ENCODE results near the gene RTN4IP1.

The RTN4IP1 gene

GRCh38 chr6:106546691-106547414 lies 82.4 kb downstream of the RTN4IP1 start:
- DNase-seq (ENCODE audit: low read depth in 2 of 2): no peak

GRCh38 chr6:106546261-106546690 lies 83.0 kb downstream of the RTN4IP1 start:
- no peak for DNase-seq (ENCODE audit: low read depth in 2 of 2)

- no peak for DNase-seq (ENCODE audit: low read depth in 2 of 2)
Measured at GRCh38 chr6:106540907-106541306, 88.4 kb downstream of the RTN4IP1 start.

- no peak for DNase-seq (ENCODE audit: low read depth in 2 of 2)
Measured at GRCh38 chr6:106540432-106540831, 88.9 kb downstream of the RTN4IP1 start.

- no peak for DNase-seq (ENCODE audit: low read depth in 2 of 2)
Measured at GRCh38 chr6:106539936-106540335, 89.4 kb downstream of the RTN4IP1 start.

- no peak for DNase-seq (ENCODE audit: low read depth in 2 of 2)
Measured at GRCh38 chr6:106538145-106538544, 91.2 kb downstream of the RTN4IP1 start.

GRCh38 chr6:106537662-106538061 lies 91.6 kb downstream of the RTN4IP1 start:
- DNase-seq (ENCODE audit: low read depth in 2 of 2): no peak

- no peak for DNase-seq (ENCODE audit: low read depth in 2 of 2)
Measured at GRCh38 chr6:106536851-106537250, 92.4 kb downstream of the RTN4IP1 start.

GRCh38 chr6:106536357-106536756 lies 92.9 kb downstream of the RTN4IP1 start:
- DNase-seq (ENCODE audit: low read depth in 2 of 2): no peak

- DNase-seq (ENCODE audit: low read depth in 2 of 2): no peak
Measured at GRCh38 chr6:106535012-106535411, 94.3 kb downstream of the RTN4IP1 start.

- no peak for DNase-seq (ENCODE audit: low read depth in 2 of 2)
Measured at GRCh38 chr6:106534564-106534982, 94.7 kb downstream of the RTN4IP1 start.

GRCh38 chr6:106534004-106534403 lies 95.3 kb downstream of the RTN4IP1 start:
- DNase-seq (ENCODE audit: low read depth in 2 of 2): no peak

- DNase-seq (ENCODE audit: low read depth in 2 of 2): no peak
Measured at GRCh38 chr6:106533054-106533453, 96.2 kb downstream of the RTN4IP1 start.

- DNase-seq (ENCODE audit: low read depth in 2 of 2): no peak
Measured at GRCh38 chr6:106530502-106530901, 98.8 kb downstream of the RTN4IP1 start.

GRCh38 chr6:106530026-106530425 lies 99.3 kb downstream of the RTN4IP1 start:
- no peak for DNase-seq (ENCODE audit: low read depth in 2 of 2)

GRCh38 chr6:106529438-106529837 lies 99.9 kb downstream of the RTN4IP1 start:
- DNase-seq (ENCODE audit: low read depth in 2 of 2): no peak

GRCh38 chr6:106528521-106528920 lies 100.8 kb downstream of the RTN4IP1 start:
- DNase-seq (ENCODE audit: low read depth in 2 of 2): no peak

GRCh38 chr6:106527979-106528378 lies 101.3 kb downstream of the RTN4IP1 start:
- no peak for DNase-seq (ENCODE audit: low read depth in 2 of 2)

- no peak for DNase-seq (ENCODE audit: low read depth in 2 of 2)
Measured at GRCh38 chr6:106527117-106527516, 102.2 kb downstream of the RTN4IP1 start.

GRCh38 chr6:106525882-106526275 lies 103.4 kb downstream of the RTN4IP1 start:
- no peak for DNase-seq (ENCODE audit: low read depth in 2 of 2)

- DNase-seq (ENCODE audit: low read depth in 2 of 2): no peak
Measured at GRCh38 chr6:106525107-106525881, 104.0 kb downstream of the RTN4IP1 start.

GRCh38 chr6:106522562-106523250 lies 106.6 kb downstream of the RTN4IP1 start:
- DNase-seq (ENCODE audit: low read depth in 2 of 2): no peak
